22Rv1 (cell line): ENCODE measurements around the gene GAS6.
A peak's percentile ranks its signal among the peaks of the same experiment; 100 is the strongest.
"Not testable (repeated sequence)": the region's sequence is repeated elsewhere in the genome, so short reads cannot be mapped to it uniquely, and the experiment has no call there.

Experiments
- H3K27ac ChIP-seq: fragments of 450-650 bp; 2 replicates; pipeline ENCODE4 v1.5.1; 2017
- ZFX ChIP-seq: fragments of 450-650 bp; IDR thresholded peaks from 2 replicates; pipeline ENCODE4 v1.6.1; 2017; ENCODE audit warnings: antibody characterized with exemption, borderline replicate concordance
- TF ChIP-seq, protein P1 (sequence below): fragments of 450-650 bp; IDR thresholded peaks from 2 replicates; pipeline ENCODE4 v1.5.1; 2017; ENCODE audit warnings: mild to moderate bottlenecking

The GAS6 gene

DNA sequence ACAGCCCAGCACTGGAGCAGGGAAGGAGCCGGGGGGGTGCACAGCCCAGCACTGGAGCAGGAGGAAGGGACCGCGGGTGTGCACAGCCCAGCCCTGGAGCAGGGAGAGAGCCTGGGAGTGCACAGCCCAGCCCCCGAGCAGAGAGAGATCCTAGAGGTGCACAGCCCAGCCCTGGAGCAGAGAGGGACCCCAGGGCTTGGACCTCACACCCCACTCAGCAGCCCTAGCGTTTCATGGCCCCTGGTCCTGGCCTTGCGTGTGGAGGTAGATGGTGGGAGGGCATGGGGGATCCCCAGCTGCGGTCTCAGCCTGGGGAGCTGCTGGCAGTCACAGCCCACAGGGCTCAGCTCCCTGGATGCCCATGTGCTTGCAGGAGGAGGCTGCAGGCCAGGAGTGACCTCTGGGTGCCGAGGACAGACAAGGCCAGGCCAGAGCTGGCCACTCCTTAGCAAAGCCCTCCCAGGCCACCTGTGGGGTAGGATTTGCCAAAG is 25.1 kb downstream of the GAS6 start:
- H3K27ac ChIP-seq, result no peak overlapping the region

GRCh38 chr13:113837560-113838355 is 26.1 kb downstream of the GAS6 start:
- no peak for TF ChIP-seq ZFX
- TF ChIP-seq, protein P1, sequence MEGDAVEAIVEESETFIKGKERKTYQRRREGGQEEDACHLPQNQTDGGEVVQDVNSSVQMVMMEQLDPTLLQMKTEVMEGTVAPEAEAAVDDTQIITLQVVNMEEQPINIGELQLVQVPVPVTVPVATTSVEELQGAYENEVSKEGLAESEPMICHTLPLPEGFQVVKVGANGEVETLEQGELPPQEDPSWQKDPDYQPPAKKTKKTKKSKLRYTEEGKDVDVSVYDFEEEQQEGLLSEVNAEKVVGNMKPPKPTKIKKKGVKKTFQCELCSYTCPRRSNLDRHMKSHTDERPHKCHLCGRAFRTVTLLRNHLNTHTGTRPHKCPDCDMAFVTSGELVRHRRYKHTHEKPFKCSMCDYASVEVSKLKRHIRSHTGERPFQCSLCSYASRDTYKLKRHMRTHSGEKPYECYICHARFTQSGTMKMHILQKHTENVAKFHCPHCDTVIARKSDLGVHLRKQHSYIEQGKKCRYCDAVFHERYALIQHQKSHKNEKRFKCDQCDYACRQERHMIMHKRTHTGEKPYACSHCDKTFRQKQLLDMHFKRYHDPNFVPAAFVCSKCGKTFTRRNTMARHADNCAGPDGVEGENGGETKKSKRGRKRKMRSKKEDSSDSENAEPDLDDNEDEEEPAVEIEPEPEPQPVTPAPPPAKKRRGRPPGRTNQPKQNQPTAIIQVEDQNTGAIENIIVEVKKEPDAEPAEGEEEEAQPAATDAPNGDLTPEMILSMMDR, result no peak
- H3K27ac ChIP-seq, result peak overlapping the region; percentile 54

More for the DNA sequence above, 25.1 kb downstream of the GAS6 start:
- TF ChIP-seq ZFX, result no peak
- TF ChIP-seq, protein P1, result no peak

DNA sequence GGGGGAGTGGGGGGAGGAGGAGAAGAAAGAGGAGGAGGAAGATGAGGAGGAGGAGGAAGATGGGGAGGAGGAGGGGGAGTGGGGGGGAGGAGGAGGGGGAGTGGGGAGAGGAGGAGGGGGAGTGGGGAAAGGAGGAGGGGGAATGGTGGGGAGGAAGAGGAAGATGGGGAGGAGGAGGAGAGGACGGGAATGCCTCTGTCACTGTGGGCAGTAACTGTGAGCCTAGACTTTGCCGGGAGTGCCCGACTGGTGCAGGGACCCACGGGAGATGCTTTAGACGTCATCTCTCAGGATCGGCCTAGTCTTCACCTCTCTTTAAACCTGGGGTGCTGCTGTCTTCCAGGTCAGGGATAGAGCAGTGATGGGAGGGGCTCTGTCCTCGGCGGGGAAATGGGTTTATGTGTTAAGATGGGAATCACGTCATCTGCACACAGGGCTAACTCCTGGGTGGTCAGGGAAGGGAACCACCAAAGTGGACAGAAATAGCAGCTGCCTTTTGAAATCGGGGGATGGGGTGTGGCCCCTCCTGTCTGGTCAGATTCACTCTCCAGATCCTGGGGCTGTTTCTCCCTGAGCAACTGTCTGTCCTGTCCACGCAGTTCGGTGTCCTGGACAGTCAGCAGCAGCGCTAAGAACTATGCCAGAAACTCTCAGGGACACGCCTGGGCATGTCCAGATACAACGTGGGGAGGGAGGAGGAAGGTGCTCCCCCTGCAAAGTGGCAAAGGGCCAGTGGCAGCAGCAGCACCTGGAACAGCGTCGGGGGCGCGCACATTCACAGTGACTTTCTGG is 26.9 kb downstream of the GAS6 start:
- TF ChIP-seq ZFX, result no peak
- TF ChIP-seq, protein P1, result no peak
- H3K27ac ChIP-seq, result peak overlapping the region; percentile 54

- H3K27ac ChIP-seq, result no peak overlapping the region
- TF ChIP-seq ZFX, result no peak
- TF ChIP-seq, protein P1, result no peak
These were observed 28.2 kb downstream of the GAS6 start for GRCh38 chr13:113835461-113836270.

- no peak overlapping the region for H3K27ac ChIP-seq
- TF ChIP-seq ZFX, result no peak
- TF ChIP-seq, protein P1, result no peak
These were observed 29.2 kb downstream of the GAS6 start for GRCh38 chr13:113834496-113835200.

- H3K27ac ChIP-seq, result not testable (repeated sequence)
These were observed 29.9 kb downstream of the GAS6 start for GRCh38 chr13:113834006-113834405.
